Measurements from ENCODE around the gene TMEM201.
"Not testable (repeated sequence)": the region's sequence is repeated elsewhere in the genome, so short reads cannot be mapped to it uniquely, and the experiment has no call there.

Gene TMEM201

DNA sequence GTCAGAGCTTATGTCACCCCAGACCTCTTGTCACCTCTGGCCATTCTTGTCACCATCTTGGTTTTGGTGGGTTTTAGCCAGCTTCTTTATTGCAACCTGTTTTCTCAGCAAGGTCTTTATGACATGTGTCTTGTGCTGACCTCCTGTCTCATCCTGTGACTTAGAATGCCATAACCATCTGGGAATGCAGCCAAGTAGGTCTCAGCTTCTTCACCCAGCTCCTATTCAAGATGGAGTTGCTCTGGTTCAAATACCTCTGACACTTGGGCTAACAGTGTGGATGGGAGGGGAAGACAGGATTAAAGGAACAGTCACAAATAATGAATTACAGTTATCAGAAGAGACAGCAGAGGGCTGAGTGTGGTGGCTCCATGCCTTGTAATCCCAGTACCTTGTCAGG is 32.3 kb downstream of the TMEM201 start:
- no peak overlapping the region for H2AFZ ChIP-seq (ENCODE audit: low read length)
- no peak overlapping the region for H3K27ac ChIP-seq (ENCODE audit: low read length)
- H3K27me3 ChIP-seq (replicated peaks; ENCODE audit: insufficient read depth, low read length) = peaks cover 58% of the 10 kb centered on the region
- DNase-seq = no peak
- H3K79me2 ChIP-seq (ENCODE audit: low read length) = no peaks in the 10 kb centered on the region
- TF ChIP-seq EZH2phosphoT487 (IDR thresholded peaks at IDR 0.05; ENCODE audit: low read length) (no peak), EZH2 (optimal IDR thresholded peaks at IDR 0.05; ENCODE audit: low read depth, low read length) (no peak)
- TF ChIP-seq, protein P1, sequence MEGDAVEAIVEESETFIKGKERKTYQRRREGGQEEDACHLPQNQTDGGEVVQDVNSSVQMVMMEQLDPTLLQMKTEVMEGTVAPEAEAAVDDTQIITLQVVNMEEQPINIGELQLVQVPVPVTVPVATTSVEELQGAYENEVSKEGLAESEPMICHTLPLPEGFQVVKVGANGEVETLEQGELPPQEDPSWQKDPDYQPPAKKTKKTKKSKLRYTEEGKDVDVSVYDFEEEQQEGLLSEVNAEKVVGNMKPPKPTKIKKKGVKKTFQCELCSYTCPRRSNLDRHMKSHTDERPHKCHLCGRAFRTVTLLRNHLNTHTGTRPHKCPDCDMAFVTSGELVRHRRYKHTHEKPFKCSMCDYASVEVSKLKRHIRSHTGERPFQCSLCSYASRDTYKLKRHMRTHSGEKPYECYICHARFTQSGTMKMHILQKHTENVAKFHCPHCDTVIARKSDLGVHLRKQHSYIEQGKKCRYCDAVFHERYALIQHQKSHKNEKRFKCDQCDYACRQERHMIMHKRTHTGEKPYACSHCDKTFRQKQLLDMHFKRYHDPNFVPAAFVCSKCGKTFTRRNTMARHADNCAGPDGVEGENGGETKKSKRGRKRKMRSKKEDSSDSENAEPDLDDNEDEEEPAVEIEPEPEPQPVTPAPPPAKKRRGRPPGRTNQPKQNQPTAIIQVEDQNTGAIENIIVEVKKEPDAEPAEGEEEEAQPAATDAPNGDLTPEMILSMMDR (IDR thresholded peaks at IDR 0.05; ENCODE audit: low read length) = no peak
- peaks cover 5% of the 10 kb centered on the region for H3K4me1 ChIP-seq (ENCODE audit: low read length)
- H3K4me3 ChIP-seq (ENCODE audit: low read length) = no peak overlapping the region
- H3K36me3 ChIP-seq (replicated peaks; ENCODE audit: insufficient read depth, low read length) = no peaks in the 10 kb centered on the region
- H4K20me1 ChIP-seq (ENCODE audit: insufficient read depth, low read length) = peaks cover 5% of the 10 kb centered on the region
- no peak overlapping the region for H3K4me2 ChIP-seq (ENCODE audit: low read depth, low read length)
- no peak overlapping the region for H3K9ac ChIP-seq (ENCODE audit: low read length)
- H3F3A ChIP-seq (ENCODE audit: insufficient read depth, low read length) = 0 out of 2 replicates have a peak, but pooled peaks cover 4% of the 10 kb centered on the region
- H3K9me2 ChIP-seq (replicated peaks; ENCODE audit: insufficient read depth, low read length) = no peaks in the 10 kb centered on the region
- no peaks in the 10 kb centered on the region for H3K9me3 ChIP-seq (replicated peaks; ENCODE audit: insufficient read depth, low read length)

DNA sequence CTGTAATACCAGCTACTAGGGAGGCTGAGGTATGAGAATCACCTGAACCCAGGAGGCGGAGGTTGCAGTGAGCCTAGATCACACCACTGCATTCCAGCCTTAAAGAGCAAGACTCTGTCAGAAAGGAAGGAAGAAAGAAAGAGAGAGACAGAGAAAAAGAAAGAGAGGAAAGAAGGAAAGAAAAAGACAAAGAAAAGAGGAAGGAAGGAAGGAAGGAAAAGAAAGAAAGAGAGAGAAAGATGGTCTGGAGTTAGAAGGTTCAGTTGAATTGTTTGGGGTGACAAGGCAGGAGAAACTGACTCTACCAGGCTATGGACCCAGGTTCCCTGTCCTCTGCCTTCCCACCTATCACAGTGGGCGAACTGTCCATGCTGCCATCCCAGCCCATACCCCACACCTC is 35.4 kb downstream of the TMEM201 start:
- H3K9me2 ChIP-seq (replicated peaks; ENCODE audit: insufficient read depth, low read length) = no peaks in the 10 kb centered on the region
- H3K9ac ChIP-seq (ENCODE audit: low read length) = no peak overlapping the region
- no peak for TF ChIP-seq EZH2 (optimal IDR thresholded peaks at IDR 0.05; ENCODE audit: low read depth, low read length)
- TF ChIP-seq EZH2phosphoT487 (IDR thresholded peaks at IDR 0.05; ENCODE audit: low read length) = no peak
- TF ChIP-seq, protein P1 (IDR thresholded peaks at IDR 0.05; ENCODE audit: low read length) = no peak
- no peaks in the 10 kb centered on the region for H3K36me3 ChIP-seq (replicated peaks; ENCODE audit: insufficient read depth, low read length)
- H3K27ac ChIP-seq (ENCODE audit: low read length) = no peak overlapping the region
- H3K4me1 ChIP-seq (ENCODE audit: low read length) = peaks cover 18% of the 10 kb centered on the region
- no peak overlapping the region for H3K4me2 ChIP-seq (ENCODE audit: low read depth, low read length)
- H3K79me2 ChIP-seq (ENCODE audit: low read length) = no peaks in the 10 kb centered on the region
- no peaks in the 10 kb centered on the region for H3K9me3 ChIP-seq (replicated peaks; ENCODE audit: insufficient read depth, low read length)
- H3K4me3 ChIP-seq (ENCODE audit: low read length) = no peak overlapping the region
- H2AFZ ChIP-seq (ENCODE audit: low read length) = no peak overlapping the region
- H3F3A ChIP-seq (ENCODE audit: insufficient read depth, low read length) = peaks cover 9% of the 10 kb centered on the region; the same call in 1 of the 2 replicates
- DNase-seq = no peak
- peaks cover 71% of the 10 kb centered on the region for H3K27me3 ChIP-seq (replicated peaks; ENCODE audit: insufficient read depth, low read length)
- peaks cover 9% of the 10 kb centered on the region for H4K20me1 ChIP-seq (ENCODE audit: insufficient read depth, low read length)

GRCh38 chr1:9625030-9625429 is 36.3 kb downstream of the TMEM201 start:
- H3K4me2 ChIP-seq (ENCODE audit: low read depth, low read length); DNase-seq; H3K4me3 ChIP-seq (ENCODE audit: low read length); H3K79me2 ChIP-seq (ENCODE audit: low read length); H3K9me2 ChIP-seq (replicated peaks; ENCODE audit: insufficient read depth, low read length); H3K27ac ChIP-seq (ENCODE audit: low read length); H2AFZ ChIP-seq (ENCODE audit: low read length); H3K36me3 ChIP-seq (replicated peaks; ENCODE audit: insufficient read depth, low read length); H4K20me1 ChIP-seq (ENCODE audit: insufficient read depth, low read length); H3K9ac ChIP-seq (ENCODE audit: low read length); H3K9me3 ChIP-seq (replicated peaks; ENCODE audit: insufficient read depth, low read length); H3F3A ChIP-seq (ENCODE audit: insufficient read depth, low read length): not testable (repeated sequence)
- Histone ChIP-seq H3K27me3 (replicated peaks; ENCODE audit: insufficient read depth, low read length) (peaks cover 76% of the 10 kb centered on the region), H3K4me1 (ENCODE audit: low read length) (peaks cover 18% of the 10 kb centered on the region)

- peaks cover 9% of the 10 kb centered on the region for H4K20me1 ChIP-seq (ENCODE audit: insufficient read depth, low read length)
- no peak overlapping the region for H3K9ac ChIP-seq (ENCODE audit: low read length)
- TF ChIP-seq EZH2phosphoT487 (IDR thresholded peaks at IDR 0.05; ENCODE audit: low read length) = peak; percentile 98
- TF ChIP-seq, protein P1 (IDR thresholded peaks at IDR 0.05; ENCODE audit: low read length) = no peak
- no peak overlapping the region for H2AFZ ChIP-seq (ENCODE audit: low read length)
- no peaks in the 10 kb centered on the region for H3K79me2 ChIP-seq (ENCODE audit: low read length)
- peak overlapping the region; percentile 76; the same call in 1 of the 2 replicates for H3K4me2 ChIP-seq (ENCODE audit: low read depth, low read length)
- H3K4me1 ChIP-seq (ENCODE audit: low read length) = peaks cover 18% of the 10 kb centered on the region
- H3F3A ChIP-seq (ENCODE audit: insufficient read depth, low read length) = peaks cover 9% of the 10 kb centered on the region; the same call in 1 of the 2 replicates
- no peak overlapping the region for H3K27ac ChIP-seq (ENCODE audit: low read length)
- H3K9me3 ChIP-seq (replicated peaks; ENCODE audit: insufficient read depth, low read length) = no peaks in the 10 kb centered on the region
- H3K27me3 ChIP-seq (replicated peaks; ENCODE audit: insufficient read depth, low read length) = peaks cover 82% of the 10 kb centered on the region
- peak; percentile 71 for DNase-seq
- no peaks in the 10 kb centered on the region for H3K9me2 ChIP-seq (replicated peaks; ENCODE audit: insufficient read depth, low read length)
- no peak overlapping the region for H3K4me3 ChIP-seq (ENCODE audit: low read length)
- H3K36me3 ChIP-seq (replicated peaks; ENCODE audit: insufficient read depth, low read length) = no peaks in the 10 kb centered on the region
These were observed 37.5 kb downstream of the TMEM201 start for GRCh38 chr1:9626201-9626608.

All from MM.1S (cell line).